Peyer's patch (tissue), 4 donors: ENCODE data around the gene TMBIM4.

Source experiments
- POLR2A ChIP-seq, 2 donors: fragments of 450-650 bp; IDR thresholded peaks; one replicate each; pipeline ENCODE4 v1.5.1; 2017; ENCODE audit warnings: antibody characterized with exemption in 2 of 2, mild to moderate bottlenecking in 2 of 2, moderate library complexity in 2 of 2
- TF ChIP-seq, protein P1 (sequence below), 6 experiments: fragments of 450-650 bp in 4 of 6; fragments of 200-600 bp in 2 of 6; sonication (generic) in 1 of 6; IDR thresholded peaks; one replicate each; pipeline ENCODE4 v1.5.1; 2017 to 2019; ENCODE audit warnings: antibody characterized with exemption in 6 of 6, mild to moderate bottlenecking in 3 of 6, moderate library complexity in 1 of 6

DNA sequence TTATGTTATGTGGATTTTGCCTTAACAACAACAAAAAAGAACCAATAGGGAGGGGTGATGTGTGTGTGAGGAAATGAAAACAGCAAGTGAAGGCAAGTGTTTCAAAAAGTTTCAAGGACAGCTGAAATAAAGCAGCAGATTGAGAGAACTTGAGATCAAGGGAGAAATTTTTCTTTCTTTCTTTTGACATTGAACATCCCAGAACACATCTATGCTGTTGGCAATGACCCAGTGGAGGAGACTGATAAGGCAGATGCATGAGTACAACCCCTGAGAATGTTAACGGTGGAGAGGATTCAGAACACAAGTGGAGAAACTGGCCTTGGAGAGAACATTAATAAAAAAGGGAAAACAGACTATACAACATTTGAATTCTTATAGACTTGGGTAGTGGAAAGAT, 42.1 kb downstream of the TMBIM4 start:
- TF ChIP-seq POLR2A (IDR thresholded peaks at IDR 0.05): no peak
- TF ChIP-seq, protein P1, sequence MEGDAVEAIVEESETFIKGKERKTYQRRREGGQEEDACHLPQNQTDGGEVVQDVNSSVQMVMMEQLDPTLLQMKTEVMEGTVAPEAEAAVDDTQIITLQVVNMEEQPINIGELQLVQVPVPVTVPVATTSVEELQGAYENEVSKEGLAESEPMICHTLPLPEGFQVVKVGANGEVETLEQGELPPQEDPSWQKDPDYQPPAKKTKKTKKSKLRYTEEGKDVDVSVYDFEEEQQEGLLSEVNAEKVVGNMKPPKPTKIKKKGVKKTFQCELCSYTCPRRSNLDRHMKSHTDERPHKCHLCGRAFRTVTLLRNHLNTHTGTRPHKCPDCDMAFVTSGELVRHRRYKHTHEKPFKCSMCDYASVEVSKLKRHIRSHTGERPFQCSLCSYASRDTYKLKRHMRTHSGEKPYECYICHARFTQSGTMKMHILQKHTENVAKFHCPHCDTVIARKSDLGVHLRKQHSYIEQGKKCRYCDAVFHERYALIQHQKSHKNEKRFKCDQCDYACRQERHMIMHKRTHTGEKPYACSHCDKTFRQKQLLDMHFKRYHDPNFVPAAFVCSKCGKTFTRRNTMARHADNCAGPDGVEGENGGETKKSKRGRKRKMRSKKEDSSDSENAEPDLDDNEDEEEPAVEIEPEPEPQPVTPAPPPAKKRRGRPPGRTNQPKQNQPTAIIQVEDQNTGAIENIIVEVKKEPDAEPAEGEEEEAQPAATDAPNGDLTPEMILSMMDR (IDR thresholded peaks at IDR 0.05): no peak
